GM12892 (cell line): ENCODE measurements around the gene EXOSC7.

ENCODE experiments used
- POLR2A ChIP-seq: IDR thresholded peaks from 2 replicates; pipeline ENCODE4 v1.6.1; 2011; ENCODE audit warnings: low read depth, low read length, control low read depth
- POLR2AphosphoS5 ChIP-seq: IDR thresholded peaks from 2 replicates; pipeline ENCODE4 v1.6.1; 2011; ENCODE audit warnings: low read depth, low read length, control low read depth

DNA sequence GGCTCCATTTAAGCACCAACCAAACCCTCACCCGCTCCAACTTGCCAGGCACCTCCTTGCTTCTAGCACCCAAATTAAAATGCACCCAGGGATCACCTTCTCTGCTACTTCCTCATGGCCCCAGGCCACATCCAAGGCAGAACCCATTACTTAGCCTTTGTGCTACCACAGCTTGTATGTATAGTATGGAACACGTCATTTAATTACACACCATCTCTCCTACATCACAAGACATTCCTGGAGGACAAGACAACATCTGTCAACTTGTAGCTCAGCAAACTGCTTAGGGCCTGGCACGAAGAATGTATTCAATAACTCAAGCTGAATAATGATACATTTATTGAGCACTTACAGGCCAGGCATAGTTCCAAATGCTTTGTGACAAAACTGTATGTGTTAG, 23.4 kb upstream of the EXOSC7 start:
- no peak for TF ChIP-seq POLR2AphosphoS5
- no peak for TF ChIP-seq POLR2A
